GM12891 (cell line): ENCODE data around the gene PIP4K2A.

Source experiments
- POLR2A ChIP-seq: IDR thresholded peaks from 2 replicates; pipeline ENCODE4 v1.6.1; 2011; ENCODE audit warnings: low read depth, low read length, control low read depth
- POLR2AphosphoS5 ChIP-seq: IDR thresholded peaks from 2 replicates; pipeline ENCODE4 v1.6.1; 2011; ENCODE audit warnings: low read depth, low read length, control low read depth
- POU2F2 ChIP-seq: IDR thresholded peaks from 2 replicates; pipeline ENCODE4 v1.6.1; 2011; ENCODE audit warnings: low read depth, mild to moderate bottlenecking, control low read depth, low read length, moderate library complexity
- SPI1 ChIP-seq: IDR thresholded peaks from 2 replicates; pipeline ENCODE4 v1.6.1; 2011; ENCODE audit warnings: low read depth, low read length, control low read depth
- TAF1 ChIP-seq: IDR thresholded peaks from 2 replicates; pipeline ENCODE4 v1.6.1; 2011; ENCODE audit warnings: low read depth, low read length, control low read depth

DNA sequence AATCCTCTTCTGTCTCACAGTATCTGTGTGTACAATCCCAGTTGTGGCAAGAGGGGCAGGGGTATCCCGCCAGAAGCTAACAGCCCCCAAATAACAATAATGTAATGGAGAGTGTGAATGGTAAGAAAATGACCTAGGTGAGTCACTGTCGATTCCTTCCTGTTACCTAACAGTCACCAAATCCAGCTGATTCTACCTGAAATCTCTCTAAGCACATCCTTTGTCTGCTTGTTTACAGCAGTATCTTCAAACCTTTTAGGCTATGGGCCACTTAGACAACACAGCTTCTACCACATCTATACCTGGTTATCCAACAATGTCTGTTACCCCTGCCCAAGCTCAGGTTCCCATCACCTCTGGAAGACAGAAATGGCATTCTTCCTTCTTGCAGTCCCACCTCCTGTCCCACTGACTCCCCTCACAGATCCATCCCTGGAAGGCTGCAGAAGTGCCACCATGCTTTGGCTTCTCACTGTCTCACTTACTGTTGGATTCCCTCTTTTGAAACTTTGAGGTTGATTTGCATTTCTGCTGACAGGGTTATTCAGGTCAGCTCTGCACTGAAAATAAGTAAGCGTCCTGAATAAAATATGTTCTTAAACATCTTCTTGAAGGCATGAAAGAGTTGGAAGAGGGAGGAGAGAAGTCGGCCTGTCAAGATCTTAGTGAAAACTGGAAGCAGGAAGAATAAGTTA lies 13.1 kb downstream of the PIP4K2A start:
- TF ChIP-seq POLR2A (no peak), POLR2AphosphoS5 (0 out of 2 replicates have a peak, but pooled peaks have one; percentile 31), POU2F2 (no peak), TAF1 (no peak), SPI1 (no peak)
